Measurements from ENCODE around the gene MAP3K3.

MAP3K3 gene

DNA sequence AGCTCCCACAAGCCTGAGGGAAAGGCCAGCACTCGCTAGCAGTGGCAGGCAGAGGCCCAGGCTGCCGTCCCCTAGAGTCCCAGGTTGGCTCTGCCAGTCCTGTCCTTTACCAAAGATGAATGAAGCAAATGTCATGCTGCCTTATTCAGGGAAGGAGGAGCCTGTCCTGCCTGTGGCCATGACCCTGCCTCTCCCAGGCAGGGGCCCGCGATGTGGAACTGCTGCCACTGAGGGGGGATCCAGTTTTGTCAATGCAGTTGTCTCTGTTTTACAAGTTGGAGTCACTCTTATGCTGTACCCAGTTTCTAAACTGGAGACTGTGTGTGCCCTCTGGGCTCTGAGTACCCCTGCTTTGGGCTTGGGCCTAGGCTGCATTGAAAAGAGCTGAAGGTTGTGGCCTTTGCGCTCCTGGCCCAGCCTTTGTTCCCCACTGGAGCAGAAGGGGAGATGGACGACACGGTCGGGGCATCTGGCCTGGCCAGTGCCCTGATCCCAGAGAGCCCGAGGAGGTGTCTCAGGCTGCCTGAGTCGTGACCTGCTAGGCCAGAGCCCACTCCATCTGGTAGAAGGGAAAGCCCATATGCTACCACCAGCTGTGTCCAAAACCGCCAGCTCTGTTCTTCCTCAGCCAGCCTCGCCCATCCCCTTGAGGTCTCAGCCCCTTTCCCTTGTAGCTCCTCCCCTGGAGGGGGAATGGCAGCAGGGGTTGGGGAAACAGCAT is 72.2 kb downstream of the MAP3K3 start:
- H3K4me1 ChIP-seq (ENCODE audit: control insufficient read depth, insufficient read depth, low read length) = peaks cover 3% of the 10 kb centered on the region; the same call in 1 of the 2 replicates
- ChIA-PET POLR2A (interaction anchor here (0.7 to 1.4 kb wide), 7 partner anchors 9 to 149 kb away, joined by 3 to 10 read pairs (median 6); partner anchors contain the start of genes CCDC47 and MAP3K3), CTCF (interaction anchor here (0.6 to 1.5 kb wide), 6 partner anchors 14 to 280 kb away, joined by 3 to 6 read pairs (median 3); no protein-coding TSS in a partner anchor)
- H3K36me3 ChIP-seq (ENCODE audit: control insufficient read depth in 2 of 2, insufficient read depth in 1 of 2, low read length in 2 of 2) = peaks cover 3 to 80% of the 10 kb centered on the region in 2 experiments; a peak in 2 of 3 replicates
- no peaks in the 10 kb centered on the region for H3K9me3 ChIP-seq (ENCODE audit: control insufficient read depth, insufficient read depth, low read depth, low read length)
- H3K27ac ChIP-seq (ENCODE audit: extremely low read depth, low read depth, low read length) = no peak overlapping the region
- no peak overlapping the region for H3K4me3 ChIP-seq (ENCODE audit: low read depth, low read length)
- TF ChIP-seq, protein P1, sequence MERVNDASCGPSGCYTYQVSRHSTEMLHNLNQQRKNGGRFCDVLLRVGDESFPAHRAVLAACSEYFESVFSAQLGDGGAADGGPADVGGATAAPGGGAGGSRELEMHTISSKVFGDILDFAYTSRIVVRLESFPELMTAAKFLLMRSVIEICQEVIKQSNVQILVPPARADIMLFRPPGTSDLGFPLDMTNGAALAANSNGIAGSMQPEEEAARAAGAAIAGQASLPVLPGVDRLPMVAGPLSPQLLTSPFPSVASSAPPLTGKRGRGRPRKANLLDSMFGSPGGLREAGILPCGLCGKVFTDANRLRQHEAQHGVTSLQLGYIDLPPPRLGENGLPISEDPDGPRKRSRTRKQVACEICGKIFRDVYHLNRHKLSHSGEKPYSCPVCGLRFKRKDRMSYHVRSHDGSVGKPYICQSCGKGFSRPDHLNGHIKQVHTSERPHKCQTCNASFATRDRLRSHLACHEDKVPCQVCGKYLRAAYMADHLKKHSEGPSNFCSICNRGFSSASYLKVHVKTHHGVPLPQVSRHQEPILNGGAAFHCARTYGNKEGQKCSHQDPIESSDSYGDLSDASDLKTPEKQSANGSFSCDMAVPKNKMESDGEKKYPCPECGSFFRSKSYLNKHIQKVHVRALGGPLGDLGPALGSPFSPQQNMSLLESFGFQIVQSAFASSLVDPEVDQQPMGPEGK (tag by site-specific recombination; IDR thresholded peaks at IDR 0.05) = 0 out of 2 replicates have a peak, but pooled peaks have one; percentile 18
- TF ChIP-seq KLF1 (tag by site-specific recombination; IDR thresholded peaks at IDR 0.05) (peak; percentile 24; the same call in 1 of the 2 replicates), ZNF600 (tag by site-specific recombination; IDR thresholded peaks at IDR 0.05) (0 out of 2 replicates have a peak, but pooled peaks have one; percentile 14), GLIS1 (tag by site-specific recombination; IDR thresholded peaks at IDR 0.05) (peak; percentile 46; the same call in 1 of the 2 replicates), ZNF701 (tag by site-specific recombination; IDR thresholded peaks at IDR 0.05) (no peak)

DNA sequence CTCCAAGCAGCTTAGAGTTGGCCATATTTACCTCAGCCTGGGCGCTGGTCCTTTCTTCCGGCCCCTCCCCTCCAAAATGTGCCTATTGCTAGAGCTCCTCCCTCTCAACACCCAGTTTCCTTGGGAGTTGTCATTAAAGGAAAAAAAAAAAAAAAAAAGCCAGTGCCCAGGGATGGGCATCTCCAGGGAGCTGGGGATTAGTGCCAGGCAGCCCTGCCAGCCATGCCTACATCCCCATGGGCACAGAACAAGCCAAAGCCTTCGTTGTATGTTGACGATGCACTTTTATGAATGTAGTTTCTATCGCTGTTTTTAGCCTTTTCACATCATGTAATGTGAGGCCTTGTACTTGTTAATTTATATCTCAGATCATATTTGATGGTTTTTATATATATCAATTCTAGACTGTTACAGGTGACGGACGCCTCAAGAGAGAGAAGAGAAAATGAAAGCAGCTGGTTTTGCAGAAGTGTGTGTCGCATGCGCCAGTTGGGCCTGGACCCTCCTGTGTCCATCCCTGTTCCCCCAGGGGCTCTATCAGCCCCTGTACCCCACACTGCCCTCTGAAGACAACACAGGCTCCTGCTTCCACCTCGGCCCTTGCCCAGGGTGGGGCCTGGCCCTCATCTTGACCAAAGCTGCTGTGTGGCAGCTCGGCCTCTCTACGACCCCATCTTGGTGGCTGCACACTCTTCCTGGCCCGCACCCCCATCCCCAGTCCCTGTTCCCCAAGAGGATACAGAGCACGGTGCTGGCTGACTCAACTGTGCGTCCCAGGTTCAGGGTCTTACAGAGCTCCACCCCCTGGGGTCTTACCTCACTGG is 72.9 kb downstream of the MAP3K3 start:
- H3K27ac ChIP-seq (ENCODE audit: extremely low read depth, low read depth, low read length) = 0 out of 2 replicates have a peak overlapping the region, but pooled peaks have one; percentile 17
- peaks cover 3% of the 10 kb centered on the region; the same call in 1 of the 2 replicates for H3K4me1 ChIP-seq (ENCODE audit: control insufficient read depth, insufficient read depth, low read length)
- CTCF ChIA-PET = interaction anchor here (0.6 to 3.7 kb wide), 10 partner anchors 10 to 281 kb away, joined by 3 to 27 read pairs (median 3); partner anchors contain the start of gene MAP3K3
- no peak overlapping the region for H3K4me3 ChIP-seq (ENCODE audit: low read depth, low read length)
- H3K36me3 ChIP-seq (ENCODE audit: control insufficient read depth in 2 of 2, insufficient read depth in 1 of 2, low read length in 2 of 2) = peaks cover 3 to 72% of the 10 kb centered on the region in 2 experiments; a peak in 2 of 3 replicates
- TF ChIP-seq ZNF335 (tag by site-specific recombination; conservative IDR thresholded peaks at IDR 0.05) (no peak), TCF7L2 (IDR thresholded peaks at IDR 0.05; ENCODE audit: borderline replicate concordance, low read depth, low read length) (no peak), KLF1 (tag by site-specific recombination; IDR thresholded peaks at IDR 0.05) (0 out of 2 replicates have a peak, but pooled peaks have one; percentile 3), GLIS1 (tag by site-specific recombination; IDR thresholded peaks at IDR 0.05) (no peak)
- POLR2A ChIA-PET = interaction anchor here (0.7 to 2.0 kb wide), 9 partner anchors 10 to 148 kb away, joined by 3 to 10 read pairs (median 4); partner anchors contain the start of genes CCDC47, FTSJ3, MAP3K3 and PSMC5
- no peaks in the 10 kb centered on the region for H3K9me3 ChIP-seq (ENCODE audit: control insufficient read depth, insufficient read depth, low read depth, low read length)

DNA sequence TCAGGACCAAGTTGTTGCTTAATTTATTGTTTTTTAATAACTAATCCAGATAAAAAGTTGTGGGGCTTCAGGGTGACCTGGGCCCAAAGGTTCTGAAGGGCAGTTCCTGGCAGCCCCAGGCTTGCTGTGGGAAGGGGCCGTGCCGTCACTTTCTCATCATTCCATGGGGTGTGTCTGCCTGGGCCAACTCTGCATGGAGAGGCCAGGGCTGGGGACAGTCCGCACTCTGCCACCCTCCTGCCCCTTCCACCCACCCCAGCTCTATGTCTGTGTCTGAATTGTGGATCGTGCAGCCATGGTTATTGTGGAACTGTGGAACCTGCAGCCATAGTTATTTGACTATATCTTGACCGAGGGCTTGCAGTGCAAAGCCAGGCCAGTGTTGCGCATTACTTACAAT is 73.7 kb downstream of the MAP3K3 start:
- Histone ChIP-seq H3K36me3 (ENCODE audit: control insufficient read depth in 2 of 2, insufficient read depth in 1 of 2, low read length in 2 of 2) (peaks cover 3 to 65% of the 10 kb centered on the region in 2 experiments; a peak in 2 of 3 replicates), H3K27ac (ENCODE audit: extremely low read depth, low read depth, low read length) (no peak overlapping the region), H3K9me3 (ENCODE audit: control insufficient read depth, insufficient read depth, low read depth, low read length) (no peaks in the 10 kb centered on the region), H3K4me1 (ENCODE audit: control insufficient read depth, insufficient read depth, low read length) (peaks cover 3% of the 10 kb centered on the region; the same call in 1 of the 2 replicates), H3K4me3 (ENCODE audit: low read depth, low read length) (no peak overlapping the region)
- CTCF ChIA-PET = interaction anchor here (0.6 to 3.7 kb wide), 11 partner anchors 8 to 846 kb away, joined by 3 to 27 read pairs (median 3); partner anchors contain the start of gene MAP3K3
- POLR2A ChIA-PET = interaction anchor here (0.7 to 2.0 kb wide), 4 partner anchors 20 to 131 kb away, joined by 4 to 10 read pairs (median 5); partner anchors contain the start of genes CCDC47, FTSJ3, MAP3K3 and PSMC5
- no peak for TF ChIP-seq ZNF510 (tag by site-specific recombination; IDR thresholded peaks at IDR 0.05; ENCODE audit: insufficient replicate concordance)
- TF ChIP-seq, protein P2, sequence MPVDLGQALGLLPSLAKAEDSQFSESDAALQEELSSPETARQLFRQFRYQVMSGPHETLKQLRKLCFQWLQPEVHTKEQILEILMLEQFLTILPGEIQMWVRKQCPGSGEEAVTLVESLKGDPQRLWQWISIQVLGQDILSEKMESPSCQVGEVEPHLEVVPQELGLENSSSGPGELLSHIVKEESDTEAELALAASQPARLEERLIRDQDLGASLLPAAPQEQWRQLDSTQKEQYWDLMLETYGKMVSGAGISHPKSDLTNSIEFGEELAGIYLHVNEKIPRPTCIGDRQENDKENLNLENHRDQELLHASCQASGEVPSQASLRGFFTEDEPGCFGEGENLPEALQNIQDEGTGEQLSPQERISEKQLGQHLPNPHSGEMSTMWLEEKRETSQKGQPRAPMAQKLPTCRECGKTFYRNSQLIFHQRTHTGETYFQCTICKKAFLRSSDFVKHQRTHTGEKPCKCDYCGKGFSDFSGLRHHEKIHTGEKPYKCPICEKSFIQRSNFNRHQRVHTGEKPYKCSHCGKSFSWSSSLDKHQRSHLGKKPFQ (tag by site-specific recombination; IDR thresholded peaks at IDR 0.05) = no peak
- TF ChIP-seq, protein P3, sequence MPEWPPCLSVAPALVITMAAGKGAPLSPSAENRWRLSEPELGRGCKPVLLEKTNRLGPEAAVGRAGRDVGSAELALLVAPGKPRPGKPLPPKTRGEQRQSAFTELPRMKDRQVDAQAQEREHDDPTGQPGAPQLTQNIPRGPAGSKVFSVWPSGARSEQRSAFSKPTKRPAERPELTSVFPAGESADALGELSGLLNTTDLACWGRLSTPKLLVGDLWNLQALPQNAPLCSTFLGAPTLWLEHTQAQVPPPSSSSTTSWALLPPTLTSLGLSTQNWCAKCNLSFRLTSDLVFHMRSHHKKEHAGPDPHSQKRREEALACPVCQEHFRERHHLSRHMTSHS (tag by site-specific recombination; IDR thresholded peaks at IDR 0.05) = no peak
- no peak for TF ChIP-seq HOXA7 (CRISPR knock-in tag; IDR thresholded peaks at IDR 0.05; ENCODE audit: borderline replicate concordance)
- no peak for TF ChIP-seq ZXDB (tag by site-specific recombination; IDR thresholded peaks at IDR 0.05)
- no peak for TF ChIP-seq SP7 (tag by site-specific recombination; IDR thresholded peaks at IDR 0.05)
- TF ChIP-seq ZSCAN16 (tag by site-specific recombination; IDR thresholded peaks at IDR 0.05) = no peak
- TF ChIP-seq, protein P4, sequence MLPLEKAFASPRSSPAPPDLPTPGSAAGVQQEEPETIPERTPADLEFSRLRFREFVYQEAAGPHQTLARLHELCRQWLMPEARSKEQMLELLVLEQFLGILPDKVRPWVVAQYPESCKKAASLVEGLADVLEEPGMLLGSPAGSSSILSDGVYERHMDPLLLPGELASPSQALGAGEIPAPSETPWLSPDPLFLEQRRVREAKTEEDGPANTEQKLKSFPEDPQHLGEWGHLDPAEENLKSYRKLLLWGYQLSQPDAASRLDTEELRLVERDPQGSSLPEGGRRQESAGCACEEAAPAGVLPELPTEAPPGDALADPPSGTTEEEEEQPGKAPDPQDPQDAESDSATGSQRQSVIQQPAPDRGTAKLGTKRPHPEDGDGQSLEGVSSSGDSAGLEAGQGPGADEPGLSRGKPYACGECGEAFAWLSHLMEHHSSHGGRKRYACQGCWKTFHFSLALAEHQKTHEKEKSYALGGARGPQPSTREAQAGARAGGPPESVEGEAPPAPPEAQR (tag by site-specific recombination; IDR thresholded peaks at IDR 0.05) = no peak
- no peak for TF ChIP-seq SP3 (tag by site-specific recombination; IDR thresholded peaks at IDR 0.05)
- no peak for TF ChIP-seq ZNF16 (tag by site-specific recombination; IDR thresholded peaks at IDR 0.05; ENCODE audit: low read depth)
- no peak for TF ChIP-seq ZNF768 (tag by site-specific recombination; IDR thresholded peaks at IDR 0.05)

Data from HEK293 (cell line).